OCI-LY1 (cell line): ENCODE results near the gene PKNOX2.

Source experiments
- H2AFZ ChIP-seq: fragments of 200-600 bp; sonication (generic), shearing (Covaris generic); 2 replicates; pipeline ENCODE4 v1.6.0; 2014; ENCODE audit warnings: antibody characterized with exemption, mild to moderate bottlenecking, low read length
- H3F3A ChIP-seq: fragments of 200-600 bp; sonication (generic), shearing (Covaris generic); 2 replicates; pipeline ENCODE4 v1.6.0; 2014; ENCODE audit warnings: mild to moderate bottlenecking, antibody characterized with exemption, low read length, moderate library complexity; ENCODE audit not compliant: insufficient read depth
- H3K27ac ChIP-seq: fragments of 200-600 bp; sonication (generic); 2 replicates; pipeline ENCODE4 v1.5.1; 2014; ENCODE audit warnings: low read length, mixed run types, mild to moderate bottlenecking, low read depth; ENCODE audit not compliant: poor library complexity, severe bottlenecking
- H3K27me3 ChIP-seq: fragments of 200-600 bp; sonication (generic); 2 replicates; pipeline ENCODE4 v1.6.0; 2014; ENCODE audit warnings: antibody characterized with exemption, mild to moderate bottlenecking, low read length, moderate library complexity; ENCODE audit not compliant: insufficient read depth
- H3K36me3 ChIP-seq: fragments of 200-600 bp; sonication (generic); 2 replicates; pipeline ENCODE4 v1.6.1; 2014; ENCODE audit warnings: mild to moderate bottlenecking, antibody characterized with exemption, low read length, moderate library complexity, mixed read lengths; ENCODE audit not compliant: insufficient read depth
- H3K4me1 ChIP-seq: fragments of 200-600 bp; sonication (generic); 2 replicates; pipeline ENCODE4 v1.5.1; 2014; ENCODE audit warnings: mild to moderate bottlenecking, low read length, moderate library complexity; ENCODE audit not compliant: insufficient read depth, severe bottlenecking
- H3K4me2 ChIP-seq: fragments of 200-600 bp; sonication (generic), shearing (Covaris generic); 2 replicates; pipeline ENCODE4 v1.6.1; 2014; ENCODE audit warnings: low read length
- H3K4me3 ChIP-seq: fragments of 200-600 bp; sonication (generic); 2 replicates; pipeline ENCODE4 v1.5.1; 2014; ENCODE audit warnings: low read length, low read depth, mild to moderate bottlenecking, mixed read lengths; ENCODE audit not compliant: poor library complexity, severe bottlenecking
- H3K79me2 ChIP-seq: fragments of 200-600 bp; shearing (Covaris generic); 2 replicates; pipeline ENCODE4 v1.6.1; 2016; ENCODE audit warnings: mixed run types, low read length, mixed read lengths; ENCODE audit not compliant: insufficient read depth
- H3K9ac ChIP-seq: fragments of 200-600 bp; sonication (generic), shearing (Covaris generic); 2 replicates; pipeline ENCODE4 v1.6.1; 2014; ENCODE audit warnings: mild to moderate bottlenecking, low read length, mixed read lengths
- H3K9me2 ChIP-seq: fragments of 200-600 bp; sonication (generic), shearing (Covaris generic); 2 replicates; pipeline ENCODE4 v1.6.1; 2014; ENCODE audit warnings: low read depth, mild to moderate bottlenecking, low read length, mixed read lengths
- H3K9me3 ChIP-seq: fragments of 200-600 bp; shearing (Covaris generic); 2 replicates; pipeline ENCODE4 v1.6.1; 2014; ENCODE audit warnings: low read length, mixed read lengths
- H4K20me1 ChIP-seq: fragments of 200-600 bp; sonication (generic), shearing (Covaris generic); 2 replicates; pipeline ENCODE4 v1.6.0; 2016; ENCODE audit warnings: mild to moderate bottlenecking, low read length; ENCODE audit not compliant: insufficient read depth
- CTCF ChIP-seq: fragments of 200-600 bp; sonication (generic), shearing (Covaris generic); IDR thresholded peaks from 2 replicates; pipeline ENCODE4 v1.5.1; 2017; ENCODE audit warnings: mild to moderate bottlenecking, antibody characterized with exemption, low read length, moderate library complexity, mixed read lengths
- EZH2 ChIP-seq: fragments of 200-600 bp; sonication (generic), shearing (Covaris generic); IDR thresholded peaks from 2 replicates; pipeline ENCODE4 v1.8.0; 2017; ENCODE audit warnings: borderline replicate concordance, mixed run types, mild to moderate bottlenecking, antibody characterized with exemption, low read length, moderate library complexity, mixed read lengths

PKNOX2 gene

DNA sequence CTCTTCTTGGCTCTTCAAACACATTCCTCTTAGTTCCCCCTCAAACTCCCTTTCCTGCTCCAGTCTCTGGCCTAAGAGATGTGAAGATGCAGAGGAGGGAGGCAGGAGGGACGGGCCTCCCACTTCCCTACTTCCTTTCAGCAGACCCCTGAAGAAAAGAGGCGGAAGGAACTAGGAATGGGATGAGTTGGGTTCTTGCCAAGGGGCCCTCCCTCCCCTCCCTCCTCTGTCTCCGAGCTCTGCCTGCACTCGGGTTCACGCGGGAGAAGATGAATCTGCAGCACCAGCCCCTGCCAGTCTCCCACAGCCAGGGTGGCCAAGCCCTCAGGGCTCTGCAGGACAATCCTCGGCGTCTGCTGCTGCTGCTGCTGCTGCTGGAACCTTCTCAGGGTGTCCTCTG, 24.3 kb upstream of the PKNOX2 start:
- H3K79me2 ChIP-seq, result no peaks in the 10 kb centered on the region
- no peak overlapping the region for H3K27ac ChIP-seq
- no peak overlapping the region for H3K4me2 ChIP-seq
- H3K9ac ChIP-seq, result no peak overlapping the region
- H3F3A ChIP-seq, result no peaks in the 10 kb centered on the region
- no peak overlapping the region for H2AFZ ChIP-seq
- TF ChIP-seq CTCF, result no peak
- H3K9me3 ChIP-seq, result no peaks in the 10 kb centered on the region
- H3K9me2 ChIP-seq, result no peaks in the 10 kb centered on the region
- H3K36me3 ChIP-seq, result no peaks in the 10 kb centered on the region
- H4K20me1 ChIP-seq, result no peaks in the 10 kb centered on the region
- H3K4me1 ChIP-seq, result no peaks in the 10 kb centered on the region
- no peak overlapping the region for H3K4me3 ChIP-seq
- H3K27me3 ChIP-seq, result no peaks in the 10 kb centered on the region

DNA sequence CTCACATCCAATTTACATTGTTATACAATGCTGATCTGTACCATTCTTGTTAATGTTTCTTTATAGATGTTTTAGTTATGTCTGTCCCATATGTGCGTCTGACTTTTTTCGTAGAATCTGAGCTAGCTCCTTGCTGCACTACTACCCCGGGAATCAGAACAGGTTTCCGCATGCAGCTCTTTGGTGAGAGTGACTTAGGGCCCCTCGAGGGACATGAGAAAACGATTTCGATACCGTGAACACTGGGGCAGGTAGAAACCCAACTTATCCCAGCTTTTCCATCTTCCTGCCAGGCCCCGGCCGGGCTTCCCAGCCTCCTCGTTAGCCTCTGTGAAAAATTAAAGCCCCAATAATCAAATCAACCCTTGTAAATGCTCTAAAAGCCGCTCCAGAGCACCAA, 23.4 kb upstream of the PKNOX2 start:
- Histone ChIP-seq H3K4me3 (no peak overlapping the region), H3K9ac (no peak overlapping the region), H3K9me3 (no peaks in the 10 kb centered on the region), H3F3A (no peaks in the 10 kb centered on the region), H3K9me2 (no peaks in the 10 kb centered on the region), H3K27me3 (no peaks in the 10 kb centered on the region), H3K79me2 (no peaks in the 10 kb centered on the region), H2AFZ (no peak overlapping the region), H3K36me3 (no peaks in the 10 kb centered on the region), H3K4me2 (no peak overlapping the region), H4K20me1 (no peaks in the 10 kb centered on the region), H3K27ac (no peak overlapping the region), H3K4me1 (no peaks in the 10 kb centered on the region)
- no peak for TF ChIP-seq CTCF

DNA sequence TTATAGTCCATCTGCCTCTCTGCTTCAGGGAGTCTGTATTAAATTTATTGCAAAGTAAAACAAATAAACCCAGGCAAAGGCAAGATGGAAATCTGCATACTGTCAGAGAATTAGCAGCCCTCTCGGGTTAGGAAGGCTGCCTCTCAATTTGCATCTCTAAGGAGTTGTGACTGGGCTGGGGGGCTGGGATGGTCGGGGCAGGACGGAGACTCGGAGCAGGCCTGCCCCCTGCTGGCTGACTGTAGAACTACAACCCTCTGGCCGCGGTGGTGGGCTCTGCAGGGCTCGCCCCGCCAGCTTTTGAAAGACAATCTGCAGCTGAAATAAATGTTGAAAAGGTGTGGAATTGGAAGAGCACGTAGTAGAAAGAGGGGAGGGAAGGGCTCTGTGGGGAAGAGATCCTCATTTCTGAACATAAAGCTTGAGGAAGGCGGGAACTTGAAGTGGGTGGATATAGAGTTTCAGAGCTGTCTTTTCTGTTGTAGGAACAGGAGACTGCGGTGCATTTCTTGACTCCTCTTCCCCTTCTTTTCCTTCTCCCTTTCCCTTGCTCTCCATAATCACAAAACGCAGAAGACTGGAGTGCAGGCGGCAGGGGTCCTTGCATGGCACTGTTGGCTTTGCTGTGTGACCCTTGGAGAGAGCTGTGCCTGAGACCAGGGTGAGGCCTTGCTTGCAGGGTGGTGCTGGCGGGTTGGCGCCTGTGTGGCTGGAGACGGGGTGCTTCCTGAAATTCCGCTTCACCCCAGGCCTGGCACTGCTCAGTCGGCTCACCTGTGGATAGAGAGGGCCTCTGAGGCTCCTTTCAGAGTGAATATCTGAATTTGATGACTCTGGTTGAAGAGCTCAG, 22.6 kb upstream of the PKNOX2 start:
- TF ChIP-seq EZH2 (no peak), CTCF (peak; percentile 83)
- no peaks in the 10 kb centered on the region for H3K27me3 ChIP-seq
- H3K4me1 ChIP-seq, result no peaks in the 10 kb centered on the region
- no peaks in the 10 kb centered on the region for H3K9me2 ChIP-seq
- no peaks in the 10 kb centered on the region for H3K9me3 ChIP-seq
- no peak overlapping the region for H3K27ac ChIP-seq
- H3K9ac ChIP-seq, result no peak overlapping the region
- H4K20me1 ChIP-seq, result no peaks in the 10 kb centered on the region
- no peaks in the 10 kb centered on the region for H3K79me2 ChIP-seq
- no peak overlapping the region for H2AFZ ChIP-seq
- H3K4me2 ChIP-seq, result no peak overlapping the region
- no peaks in the 10 kb centered on the region for H3F3A ChIP-seq
- no peaks in the 10 kb centered on the region for H3K36me3 ChIP-seq
- H3K4me3 ChIP-seq, result no peak overlapping the region
